ENCODE data around the gene CCDC154. TPM values are rescaled to one million over a fixed set of nuclear protein-coding genes. Genes with fewer than 3 reads are reported as not detected.
"Not testable (repeated sequence)": the region's sequence is repeated elsewhere in the genome, so short reads cannot be mapped to it uniquely, and the experiment has no call there.

CCDC154 gene
- total and polyA plus RNA-seq, 10 of the 15 experiments (the other 5 are each of a cell fraction or from before 2014, with no cell fraction given) = 0.06 to 0.26 (median 0.25) TPM; not detected in 7

DNA sequence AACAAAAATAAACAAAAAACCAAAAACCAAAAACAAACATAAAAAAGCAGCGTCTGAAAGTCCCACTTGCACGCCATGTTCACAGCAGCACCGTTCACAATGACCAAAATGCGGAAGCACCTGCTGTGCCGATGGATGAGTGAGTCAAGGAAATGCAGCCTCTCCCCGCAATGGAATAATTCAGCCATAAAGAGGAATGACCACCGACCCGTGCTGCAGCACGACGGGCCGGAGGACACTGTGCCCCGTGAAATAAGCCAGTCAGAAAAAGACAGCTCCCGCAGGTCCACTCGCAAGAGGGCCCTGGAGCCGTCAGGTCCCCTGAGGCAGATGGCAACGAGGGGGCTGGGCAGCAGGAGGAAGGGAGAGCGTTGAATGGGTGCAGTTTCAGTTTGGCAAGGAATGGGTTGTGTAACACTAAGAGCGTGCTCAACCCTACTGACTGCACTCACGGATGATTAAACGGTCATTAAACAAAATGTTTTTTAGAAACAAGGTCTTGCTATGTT is 25.4 kb upstream of the CCDC154 start (continued):
- TF ChIP-seq, protein P1, sequence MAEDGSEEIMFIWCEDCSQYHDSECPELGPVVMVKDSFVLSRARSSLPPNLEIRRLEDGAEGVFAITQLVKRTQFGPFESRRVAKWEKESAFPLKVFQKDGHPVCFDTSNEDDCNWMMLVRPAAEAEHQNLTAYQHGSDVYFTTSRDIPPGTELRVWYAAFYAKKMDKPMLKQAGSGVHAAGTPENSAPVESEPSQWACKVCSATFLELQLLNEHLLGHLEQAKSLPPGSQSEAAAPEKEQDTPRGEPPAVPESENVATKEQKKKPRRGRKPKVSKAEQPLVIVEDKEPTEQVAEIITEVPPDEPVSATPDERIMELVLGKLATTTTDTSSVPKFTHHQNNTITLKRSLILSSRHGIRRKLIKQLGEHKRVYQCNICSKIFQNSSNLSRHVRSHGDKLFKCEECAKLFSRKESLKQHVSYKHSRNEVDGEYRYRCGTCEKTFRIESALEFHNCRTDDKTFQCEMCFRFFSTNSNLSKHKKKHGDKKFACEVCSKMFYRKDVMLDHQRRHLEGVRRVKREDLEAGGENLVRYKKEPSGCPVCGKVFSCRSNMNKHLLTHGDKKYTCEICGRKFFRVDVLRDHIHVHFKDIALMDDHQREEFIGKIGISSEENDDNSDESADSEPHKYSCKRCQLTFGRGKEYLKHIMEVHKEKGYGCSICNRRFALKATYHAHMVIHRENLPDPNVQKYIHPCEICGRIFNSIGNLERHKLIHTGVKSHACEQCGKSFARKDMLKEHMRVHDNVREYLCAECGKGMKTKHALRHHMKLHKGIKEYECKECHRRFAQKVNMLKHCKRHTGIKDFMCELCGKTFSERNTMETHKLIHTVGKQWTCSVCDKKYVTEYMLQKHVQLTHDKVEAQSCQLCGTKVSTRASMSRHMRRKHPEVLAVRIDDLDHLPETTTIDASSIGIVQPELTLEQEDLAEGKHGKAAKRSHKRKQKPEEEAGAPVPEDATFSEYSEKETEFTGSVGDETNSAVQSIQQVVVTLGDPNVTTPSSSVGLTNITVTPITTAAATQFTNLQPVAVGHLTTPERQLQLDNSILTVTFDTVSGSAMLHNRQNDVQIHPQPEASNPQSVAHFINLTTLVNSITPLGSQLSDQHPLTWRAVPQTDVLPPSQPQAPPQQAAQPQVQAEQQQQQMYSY (CRISPR knock-in tag; IDR thresholded peaks at IDR 0.05) = no peak
- TF ChIP-seq FOS (IDR thresholded peaks at IDR 0.05; ENCODE audit: borderline replicate concordance, extremely low read depth, insufficient read length) = no peak
- no peak for TF ChIP-seq POLR2AphosphoS2 (IDR thresholded peaks at IDR 0.05; ENCODE audit: low read depth, low read length)
- peak; percentile 36; the same call in 1 of the 2 replicates for TF ChIP-seq CBFB (IDR thresholded peaks at IDR 0.05; ENCODE audit: low read depth)
- no peak for TF ChIP-seq SMAD1 (IDR thresholded peaks at IDR 0.05; ENCODE audit: low read depth, partially characterized antibody)

DNA sequence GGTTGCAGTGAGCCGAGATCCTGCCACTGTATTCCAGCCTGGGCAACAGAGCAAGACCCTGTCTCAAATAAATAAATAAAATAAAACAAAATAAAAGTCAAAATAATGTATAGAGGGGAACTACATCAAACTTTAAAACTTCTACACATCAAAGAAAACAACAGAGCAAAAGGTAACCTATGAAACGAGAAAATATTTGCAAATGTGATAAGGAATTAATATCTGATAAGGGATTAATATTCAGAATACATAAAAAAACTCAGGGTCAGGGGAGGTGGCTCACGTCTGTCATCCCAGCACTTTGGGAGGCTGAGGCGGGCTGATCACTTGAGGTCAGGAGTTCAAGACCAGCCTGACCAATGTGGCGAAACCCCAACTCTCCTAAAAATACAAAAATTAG is 24.8 kb upstream of the CCDC154 start:
- H2AFZ ChIP-seq (ENCODE audit: control insufficient read depth, low read depth, low read length); DNase-seq (ENCODE audit: low read depth, low spot score); H3K9me3 ChIP-seq (replicated peaks; ENCODE audit: control insufficient read depth, insufficient read depth, low read length); RAD21 ChIA-PET (ENCODE audit: unreplicated experiment); H3K27me3 ChIP-seq (replicated peaks in 1 of 2; ENCODE audit: control insufficient read depth in 2 of 2, insufficient read depth in 2 of 2, low read length in 1 of 2); intact Hi-C loops (cut with micrococcal nuclease; ENCODE audit: unreplicated experiment); SMC1A ChIA-PET (ENCODE audit: uncharacterized antibody, unreplicated experiment); in situ Hi-C loops (cut with MboI); H3K36me3 ChIP-seq (ENCODE audit: control insufficient read depth in 2 of 2, insufficient read depth in 2 of 2, low read length in 1 of 2); H4K20me1 ChIP-seq (ENCODE audit: control insufficient read depth, insufficient read depth); FAIRE-seq; CTCF ChIA-PET; ATAC-seq: not testable (repeated sequence)
- POLR2A ChIA-PET = interaction anchor here (1.1 kb wide), 1 partner anchor 48 kb away, joined by 3 read pairs; the partner anchor contains the start of gene UQCC4
- Histone ChIP-seq H3K4me2 (ENCODE audit: control insufficient read depth, insufficient read depth) (peak overlapping the region; percentile 87), H3K27ac (ENCODE audit: control insufficient read depth, insufficient read depth) (peak overlapping the region; percentile 92), H3K9ac (ENCODE audit: control insufficient read depth, insufficient read depth, low read length) (peak overlapping the region; percentile 75), H3K79me2 (ENCODE audit: control insufficient read depth, insufficient read depth, low read length) (peaks cover 49% of the 10 kb centered on the region), H3K4me3 (peak overlapping the region; percentile 41; the same call in 1 of the 2 replicates), H3K4me1 (ENCODE audit: control insufficient read depth, insufficient read depth, low read length) (peaks cover 19% of the 10 kb centered on the region)
- TSS peak; percentile 38 for BruUV-seq (replicated peaks)
- 73% methylated on average over 5 of the region's 5 CpGs for WGBS (ENCODE audit: insufficient coverage, insufficient replicate concordance, low lambda C conversion rate, missing lambda C conversion rate)

Data from GM12878 (cell line).